SIG-M5 treated with dmso at 0.1 percent for 504 hours (cell line): ENCODE results near the gene FGF6.
"Not testable (repeated sequence)": the region's sequence is repeated elsewhere in the genome, so short reads cannot be mapped to it uniquely, and the experiment has no call there.

ENCODE experiments used
- DNase-seq: peaks from one replicate; lab custom pipeline; 2025; ENCODE audit not compliant: unreplicated experiment; lab: John Stamatoyannopoulos, UW

Gene FGF6

GRCh38 chr12:4421590-4422031 lies 24.0 kb downstream of the FGF6 start:
- DNase-seq = peak; percentile 72

- no peak for DNase-seq
Measured at GRCh38 chr12:4420138-4420670, 25.4 kb downstream of the FGF6 start.

GRCh38 chr12:4418913-4419312 lies 26.7 kb downstream of the FGF6 start:
- no peak for DNase-seq

GRCh38 chr12:4417936-4418335 lies 27.7 kb downstream of the FGF6 start:
- DNase-seq = no peak

- DNase-seq = no peak
Measured at GRCh38 chr12:4417455-4417854, 28.2 kb downstream of the FGF6 start.

- DNase-seq = no peak
Measured at GRCh38 chr12:4416276-4416675, 29.3 kb downstream of the FGF6 start.

- DNase-seq = no peak
Measured at GRCh38 chr12:4412465-4412864, 33.1 kb downstream of the FGF6 start.

- DNase-seq = no peak
Measured at GRCh38 chr12:4412056-4412455, 33.6 kb downstream of the FGF6 start.

- no peak for DNase-seq
Measured at GRCh38 chr12:4407136-4407535, 38.5 kb downstream of the FGF6 start.

GRCh38 chr12:4404877-4405637 lies 40.6 kb downstream of the FGF6 start:
- not testable (repeated sequence) for DNase-seq

GRCh38 chr12:4402996-4403395 lies 42.6 kb downstream of the FGF6 start:
- DNase-seq = no peak

- no peak for DNase-seq
Measured at GRCh38 chr12:4401117-4401516, 44.5 kb downstream of the FGF6 start.

- DNase-seq = no peak
Measured at GRCh38 chr12:4395818-4396217, 49.8 kb downstream of the FGF6 start.

GRCh38 chr12:4393211-4393610 lies 52.4 kb downstream of the FGF6 start:
- DNase-seq = no peak

GRCh38 chr12:4392223-4392742 lies 53.3 kb downstream of the FGF6 start:
- no peak for DNase-seq

GRCh38 chr12:4388662-4389061 lies 57.0 kb downstream of the FGF6 start:
- no peak for DNase-seq

- DNase-seq = no peak
Measured at GRCh38 chr12:4388032-4388431, 57.6 kb downstream of the FGF6 start.

- DNase-seq = no peak
Measured at GRCh38 chr12:4387607-4388006, 58.0 kb downstream of the FGF6 start.

- no peak for DNase-seq
Measured at GRCh38 chr12:4386801-4387200, 58.8 kb downstream of the FGF6 start.
